Mesothelial cell of epicardium (in vitro differentiated cells): ENCODE results near the gene PMAIP1. TPM values are rescaled to one million over a fixed set of nuclear protein-coding genes. Genes with fewer than 3 reads are reported as not detected.
"Not testable (repeated sequence)": the region's sequence is repeated elsewhere in the genome, so short reads cannot be mapped to it uniquely, and the experiment has no call there.

Experiments
- DNase-seq, 2 experiments: peaks; one replicate each; pipeline ENCODE4 v3.0.0; 2021; ENCODE audit warnings: low spot score in 2 of 2; ENCODE audit not compliant: unreplicated experiment in 2 of 2
- H3K27ac Mint-ChIP-seq: 2 replicates; pipeline ENCODE4 v1.8.0; 2021; ENCODE audit warnings: mixed read lengths
- H3K27me3 Mint-ChIP-seq: 2 replicates; pipeline ENCODE4 v1.8.0; 2021; ENCODE audit warnings: low read depth, mixed read lengths
- H3K36me3 Mint-ChIP-seq: 2 replicates; pipeline ENCODE4 v1.8.0; 2021; ENCODE audit warnings: mixed read lengths
- H3K4me1 Mint-ChIP-seq: 2 replicates; pipeline ENCODE4 v1.8.0; 2021; ENCODE audit warnings: mixed read lengths
- H3K4me3 Mint-ChIP-seq: 2 replicates; pipeline ENCODE4 v1.8.0; 2021; ENCODE audit warnings: mild to moderate bottlenecking, moderate library complexity, mixed read lengths
- H3K9me3 Mint-ChIP-seq: 2 replicates; pipeline ENCODE4 v1.8.0; 2021; ENCODE audit warnings: mixed read lengths
- total RNA-seq: library from RNA; stranded (reverse); gene quantifications from 3 replicates; pipeline ENCODE4 v1.2.1, GENCODE V29; 2021
- TF ChIP-seq, protein P1 (sequence below): fragments of 200-600 bp; sonication (generic); IDR thresholded peaks from one replicate; pipeline ENCODE4 v1.5.0; 2021; ENCODE audit warnings: antibody characterized with exemption; ENCODE audit not compliant: unreplicated experiment

PMAIP1 gene
- total RNA-seq, 1 donor from 2014 or later = 10.9 TPM

DNA sequence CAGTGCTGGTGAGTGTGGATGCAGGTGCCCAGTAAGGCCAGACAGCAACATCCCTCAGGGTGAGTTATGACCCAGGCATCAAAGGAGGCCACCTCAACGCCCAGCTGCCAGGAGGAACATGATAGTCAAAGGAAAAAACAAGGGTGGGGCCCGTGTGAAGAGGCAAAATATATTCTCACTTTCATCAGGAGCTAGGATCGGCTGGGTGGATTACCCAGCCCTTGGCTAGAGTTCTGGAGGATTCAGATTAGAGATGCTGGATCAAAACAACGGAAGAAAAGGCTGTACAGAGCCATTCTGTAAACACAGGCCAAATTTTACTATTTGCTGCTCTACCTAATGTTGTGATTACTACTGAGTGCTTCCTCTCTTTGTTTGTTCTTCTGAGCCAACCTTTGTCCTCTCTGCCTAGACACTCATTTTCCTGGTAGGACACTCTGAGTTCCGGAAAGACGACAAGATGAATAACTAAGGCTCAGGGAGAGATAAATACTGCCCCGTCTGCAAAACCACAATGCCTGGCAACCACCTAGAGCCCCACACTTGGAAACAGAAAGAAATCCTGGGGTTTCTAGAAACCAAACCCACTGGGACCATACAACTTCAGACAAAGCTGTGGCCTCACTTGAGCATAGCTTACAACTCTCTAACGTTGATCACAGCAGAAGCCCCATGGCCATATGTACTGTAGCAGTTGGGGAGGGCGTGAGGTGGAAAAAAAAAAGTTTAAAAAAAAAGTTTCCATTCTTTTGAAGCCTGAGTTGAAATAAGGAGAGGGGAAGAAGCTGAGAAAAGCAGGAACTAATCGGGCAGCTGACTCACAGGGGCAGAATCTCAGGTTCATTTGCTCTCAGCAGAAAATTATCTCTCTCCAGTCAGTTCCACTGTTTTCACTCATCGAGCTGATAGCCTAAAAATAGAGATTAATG is 17.8 kb upstream of the PMAIP1 start:
- H3K4me3 Mint-ChIP-seq = no peak overlapping the region

DNA sequence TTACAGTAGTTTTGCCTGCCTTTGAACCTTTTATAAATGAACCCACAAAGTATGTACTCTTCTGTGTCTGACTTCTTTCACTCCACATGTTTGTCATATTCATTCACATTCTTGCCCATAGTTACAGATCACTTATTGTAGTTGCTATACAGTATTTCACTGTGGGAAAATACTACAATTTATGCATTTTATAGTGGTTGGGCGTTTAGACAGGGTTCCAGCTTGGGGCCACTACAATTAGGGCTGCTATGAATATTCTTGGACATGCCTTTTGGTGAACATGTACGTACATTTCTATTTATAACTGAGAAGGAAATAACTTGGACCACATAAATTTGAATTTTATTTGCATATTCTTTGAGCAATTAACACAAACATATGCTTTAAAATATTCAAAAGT is 15.4 kb upstream of the PMAIP1 start:
- peaks cover 15% of the 10 kb centered on the region for H3K4me1 Mint-ChIP-seq
- peaks cover 3% of the 10 kb centered on the region for H3K9me3 Mint-ChIP-seq
- H3K27ac Mint-ChIP-seq = no peak overlapping the region

More for the DNA sequence above, 17.8 kb upstream of the PMAIP1 start:
- Mint-ChIP-seq H3K36me3 (no peaks in the 10 kb centered on the region), H3K27me3 (no peaks in the 10 kb centered on the region), H3K4me1 (peaks cover 15% of the 10 kb centered on the region), H3K9me3 (no peaks in the 10 kb centered on the region), H3K27ac (peak overlapping the region; percentile 6)
- TF ChIP-seq, protein P1, sequence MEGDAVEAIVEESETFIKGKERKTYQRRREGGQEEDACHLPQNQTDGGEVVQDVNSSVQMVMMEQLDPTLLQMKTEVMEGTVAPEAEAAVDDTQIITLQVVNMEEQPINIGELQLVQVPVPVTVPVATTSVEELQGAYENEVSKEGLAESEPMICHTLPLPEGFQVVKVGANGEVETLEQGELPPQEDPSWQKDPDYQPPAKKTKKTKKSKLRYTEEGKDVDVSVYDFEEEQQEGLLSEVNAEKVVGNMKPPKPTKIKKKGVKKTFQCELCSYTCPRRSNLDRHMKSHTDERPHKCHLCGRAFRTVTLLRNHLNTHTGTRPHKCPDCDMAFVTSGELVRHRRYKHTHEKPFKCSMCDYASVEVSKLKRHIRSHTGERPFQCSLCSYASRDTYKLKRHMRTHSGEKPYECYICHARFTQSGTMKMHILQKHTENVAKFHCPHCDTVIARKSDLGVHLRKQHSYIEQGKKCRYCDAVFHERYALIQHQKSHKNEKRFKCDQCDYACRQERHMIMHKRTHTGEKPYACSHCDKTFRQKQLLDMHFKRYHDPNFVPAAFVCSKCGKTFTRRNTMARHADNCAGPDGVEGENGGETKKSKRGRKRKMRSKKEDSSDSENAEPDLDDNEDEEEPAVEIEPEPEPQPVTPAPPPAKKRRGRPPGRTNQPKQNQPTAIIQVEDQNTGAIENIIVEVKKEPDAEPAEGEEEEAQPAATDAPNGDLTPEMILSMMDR = no peak
- no peak for DNase-seq

DNA sequence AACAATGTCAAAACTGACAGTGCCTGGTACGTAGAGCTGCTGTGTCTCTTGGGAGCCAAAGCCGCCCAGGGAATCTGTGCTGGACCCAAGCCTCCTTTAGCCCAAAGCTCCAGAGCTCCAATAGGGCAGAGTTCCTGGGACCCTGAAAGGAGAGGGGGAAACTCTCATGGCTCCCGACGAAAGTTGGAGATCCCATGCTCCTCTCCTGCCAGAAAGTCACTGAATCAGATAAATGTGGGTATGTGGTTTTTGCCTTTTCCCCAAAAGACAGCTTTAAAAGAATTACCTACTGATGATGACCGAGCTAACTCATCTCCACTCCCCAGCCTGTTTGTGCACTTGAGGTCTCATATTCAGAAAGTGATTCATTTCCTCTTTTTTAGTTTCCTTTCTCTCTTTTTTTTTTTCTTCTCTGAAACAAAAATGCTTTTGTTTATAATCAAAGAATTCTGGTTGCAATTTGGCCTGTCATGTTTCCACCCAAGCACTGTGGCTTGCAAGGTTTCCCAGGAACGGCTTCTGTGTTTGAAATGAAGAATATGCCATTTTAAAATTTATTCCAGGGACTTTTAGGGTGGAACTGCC is 14.1 kb upstream of the PMAIP1 start:
- Mint-ChIP-seq H3K4me1 (peaks cover 15% of the 10 kb centered on the region), H3K9me3 (peaks cover 3% of the 10 kb centered on the region), H3K27ac (peak overlapping the region; percentile 21), H3K27me3 (no peaks in the 10 kb centered on the region), H3K36me3 (peaks cover 2% of the 10 kb centered on the region), H3K4me3 (no peak overlapping the region)
- TF ChIP-seq, protein P1 = no peak
- DNase-seq = no peak

More for the DNA sequence above, 15.4 kb upstream of the PMAIP1 start:
- H3K36me3 Mint-ChIP-seq = peaks cover 2% of the 10 kb centered on the region
- H3K27me3 Mint-ChIP-seq = no peaks in the 10 kb centered on the region
- DNase-seq = no peak
- no peak overlapping the region for H3K4me3 Mint-ChIP-seq
- TF ChIP-seq, protein P1 = no peak

DNA sequence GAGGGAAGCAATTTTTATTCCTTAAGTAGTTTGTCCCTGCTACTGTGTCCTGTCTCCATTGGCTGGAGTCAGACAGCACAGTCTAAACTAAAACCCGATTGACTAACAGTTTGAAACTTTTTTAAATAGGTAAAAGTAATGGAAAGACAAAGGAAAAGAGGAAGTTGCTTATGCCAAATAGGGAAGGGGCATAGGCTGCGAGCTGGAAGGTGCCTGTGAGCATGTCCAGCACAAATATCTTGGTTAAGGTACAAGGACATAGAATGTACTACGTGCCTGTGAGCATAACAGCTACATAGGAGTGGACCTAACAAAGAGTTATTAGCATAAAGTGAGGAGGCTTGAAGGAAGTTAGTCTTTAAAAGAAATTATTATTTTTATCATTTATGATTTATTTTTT is 13.4 kb upstream of the PMAIP1 start:
- not testable (repeated sequence) for DNase-seq, H3K36me3 Mint-ChIP-seq, H3K27me3 Mint-ChIP-seq, H3K4me3 Mint-ChIP-seq, H3K9me3 Mint-ChIP-seq, H3K27ac Mint-ChIP-seq
- H3K4me1 Mint-ChIP-seq = peaks cover 15% of the 10 kb centered on the region

- H3K27me3 Mint-ChIP-seq = peaks cover 19% of the 10 kb centered on the region
- TF ChIP-seq, protein P1 = no peak
- DNase-seq = no peak
- H3K4me3 Mint-ChIP-seq = no peak overlapping the region
- peaks cover 3% of the 10 kb centered on the region for H3K9me3 Mint-ChIP-seq
- H3K27ac Mint-ChIP-seq = no peak overlapping the region
- peaks cover 2% of the 10 kb centered on the region for H3K36me3 Mint-ChIP-seq
- H3K4me1 Mint-ChIP-seq = no peaks in the 10 kb centered on the region
Observed at GRCh38 chr18:59892123-59892522, 7.7 kb upstream of the PMAIP1 start.

DNA sequence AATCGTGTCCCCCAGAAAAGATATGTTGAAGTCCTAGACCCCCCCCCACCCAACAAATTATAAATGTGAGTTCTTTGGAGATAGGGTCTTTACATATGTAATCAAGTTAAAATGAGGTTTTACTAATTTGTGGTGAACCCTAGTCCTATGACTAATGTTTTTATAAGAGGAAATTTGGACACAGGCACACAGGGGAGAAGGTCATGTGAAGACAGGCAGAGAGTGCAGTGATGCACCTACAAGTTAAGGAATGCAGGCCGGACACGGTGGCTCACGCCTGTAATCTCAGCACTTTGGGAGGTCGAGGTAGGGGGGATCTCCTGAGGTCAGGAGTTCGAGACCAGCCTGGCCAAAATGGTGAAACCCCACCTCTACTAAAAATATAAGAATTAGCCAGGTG is 5.8 kb upstream of the PMAIP1 start:
- peaks cover 37% of the 10 kb centered on the region for H3K27me3 Mint-ChIP-seq
- peaks cover 2% of the 10 kb centered on the region for H3K4me1 Mint-ChIP-seq
- H3K4me3 Mint-ChIP-seq = no peak overlapping the region
- TF ChIP-seq, protein P1 = no peak
- no peaks in the 10 kb centered on the region for H3K36me3 Mint-ChIP-seq
- H3K27ac Mint-ChIP-seq = no peak overlapping the region
- DNase-seq = no peak
- no peaks in the 10 kb centered on the region for H3K9me3 Mint-ChIP-seq
